GM12878 (cell line): Measurements from ENCODE around the gene CHCHD3. TPM values are rescaled to one million over a fixed set of nuclear protein-coding genes. Genes with fewer than 3 reads are reported as not detected.

Source experiments
- ATAC-seq: fragments of 200-7000 bp; cut with Tn5 transposase; 3 replicates; pipeline ENCODE4 v1.9.1; 2020; ENCODE audit warnings: mild to moderate bottlenecking, moderate library complexity
- BruUV-seq: library from RNA; stranded (reverse); fragments of 400-500 nt; replicated peaks from 2 replicates; lab custom pipeline; 2021; lab: Mats Ljungman, UMichigan
- CTCF ChIA-PET: fragments of 300-600 bp; sonication (Branson Sonifier 250); formaldehyde crosslinking; extraction: SDS; loops from one replicate; lab custom pipeline; 2021; ENCODE audit warnings: inconsistent platforms; lab: Yijun Ruan, JAX
- POLR2A ChIA-PET: fragments of 350-600 bp; formaldehyde crosslinking; extraction: SDS; loops from one replicate; lab custom pipeline; 2021; ENCODE audit warnings: inconsistent platforms; lab: Charles Lee
- RAD21 ChIA-PET: fragments of 300-600 bp; sonication (Branson Sonifier 250); formaldehyde crosslinking; loops from one replicate; lab custom pipeline; 2023; ENCODE audit warnings: antibody characterized with exemption; ENCODE audit not compliant: unreplicated experiment; lab: Charles Lee
- SMC1A ChIA-PET: fragments of 300-600 bp; sonication (Branson Sonifier 250); formaldehyde crosslinking; loops from one replicate; lab custom pipeline; 2023; ENCODE audit not compliant: unreplicated experiment, uncharacterized antibody; lab: Charles Lee
- DNase-seq: peaks from one replicate; pipeline ENCODE4 v3.0.0-alpha.2; 2011; ENCODE audit warnings: low read depth, low spot score
- FAIRE-seq: peaks from 3 replicates; lab custom pipeline; 2011; peaks lifted over from hg19 to GRCh38; lab: Jason Lieb, UNC
- H2AFZ ChIP-seq: 2 replicates; pipeline ENCODE4 v1.6.0; 2011; ENCODE audit warnings: low read depth, low read length, control low read depth; ENCODE audit not compliant: control insufficient read depth
- H3K27ac ChIP-seq: 2 replicates; pipeline ENCODE4 v1.5.1; 2011; ENCODE audit warnings: control low read depth; ENCODE audit not compliant: control insufficient read depth, insufficient read depth
- H3K27me3 ChIP-seq, 2 experiments: replicated peaks in 1 of 2; 2 replicates each; pipeline versions ENCODE4 v1.6.0 to v1.6.1; 2011; ENCODE audit warnings: low read length in 1 of 2; ENCODE audit not compliant: control insufficient read depth in 2 of 2, insufficient read depth in 2 of 2
- H3K36me3 ChIP-seq, 2 experiments: 2 replicates each; pipeline ENCODE4 v1.5.1; 2011; ENCODE audit warnings: low read length in 1 of 2; ENCODE audit not compliant: control insufficient read depth in 2 of 2, insufficient read depth in 2 of 2
- H3K4me1 ChIP-seq: 2 replicates; pipeline ENCODE4 v1.6.1; 2011; ENCODE audit warnings: mild to moderate bottlenecking, low read length, moderate library complexity, mixed read lengths; ENCODE audit not compliant: control insufficient read depth, insufficient read depth
- H3K4me2 ChIP-seq: 2 replicates; pipeline ENCODE4 v1.6.0; 2011; ENCODE audit warnings: control low read depth; ENCODE audit not compliant: control insufficient read depth, insufficient read depth
- H3K4me3 ChIP-seq: fragments of 200-600 bp; sonication (generic); 2 replicates; pipeline ENCODE4 v1.5.1; 2016
- H3K79me2 ChIP-seq: 2 replicates; pipeline ENCODE4 v1.6.0; 2011; ENCODE audit warnings: low read length; ENCODE audit not compliant: control insufficient read depth, insufficient read depth
- H3K9ac ChIP-seq: 2 replicates; pipeline ENCODE4 v1.8.0; 2011; ENCODE audit warnings: low read length, control low read depth, mixed read lengths; ENCODE audit not compliant: control insufficient read depth, insufficient read depth
- H3K9me3 ChIP-seq: replicated peaks from 3 replicates; pipeline ENCODE4 v1.5.1; 2011; ENCODE audit warnings: mild to moderate bottlenecking, low read length; ENCODE audit not compliant: control insufficient read depth, insufficient read depth
- H4K20me1 ChIP-seq: 2 replicates; pipeline ENCODE4 v1.6.0; 2011; ENCODE audit not compliant: control insufficient read depth, insufficient read depth
- BHLHE40 ChIP-seq, 2 experiments: fragments of 450-650 bp in 1 of 2; IDR thresholded peaks; 2 replicates each; pipeline ENCODE4 v1.6.1; 2011 to 2017; ENCODE audit warnings: low read depth in 2 of 2, borderline replicate concordance in 1 of 2, improper control_type of control experiment in 1 of 2, low read length in 1 of 2, mild to moderate bottlenecking in 1 of 2
- CHD1 ChIP-seq: IDR thresholded peaks from 2 replicates; pipeline ENCODE4 v1.6.1; 2012; ENCODE audit warnings: low read depth, low read length, improper control_type of control experiment
- CTCF ChIP-seq, 3 experiments: IDR thresholded peaks in 2 of 3; conservative IDR thresholded peaks in 1 of 3; 2 replicates each; pipeline ENCODE4 v1.5.1; 2011; ENCODE audit warnings: low read depth in 3 of 3, low read length in 3 of 3, mild to moderate bottlenecking in 3 of 3, control low read depth in 2 of 3, moderate library complexity in 2 of 3, inconsistent platforms in 1 of 3, mixed read lengths in 1 of 3; ENCODE audit not compliant: control insufficient read depth in 2 of 3, insufficient read depth in 1 of 3; ENCODE audit errors: extremely low read depth in 1 of 3
- DPF2 ChIP-seq: fragments of 450-650 bp; IDR thresholded peaks from 2 replicates; pipeline ENCODE4 v1.6.1; 2017; ENCODE audit warnings: mild to moderate bottlenecking
- E2F8 ChIP-seq: fragments of 450-650 bp; IDR thresholded peaks from 2 replicates; pipeline ENCODE4 v1.6.1; 2018; ENCODE audit warnings: mild to moderate bottlenecking, low read depth, moderate library complexity; ENCODE audit not compliant: partially characterized antibody
- GATAD2B ChIP-seq: fragments of 450-650 bp; conservative IDR thresholded peaks from 2 replicates; pipeline ENCODE4 v1.6.1; 2017; ENCODE audit warnings: low read depth, mild to moderate bottlenecking, moderate library complexity
- HDAC2 ChIP-seq: fragments of 200-600 bp; sonication (generic); IDR thresholded peaks from 2 replicates; pipeline ENCODE4 v1.6.1; 2017
- JUND ChIP-seq: IDR thresholded peaks from 2 replicates; pipeline ENCODE4 v1.6.1; 2012; ENCODE audit warnings: low read depth, mild to moderate bottlenecking, low read length, improper control_type of control experiment, moderate library complexity
- KDM1A ChIP-seq: fragments of 200-600 bp; sonication (generic); IDR thresholded peaks from 2 replicates; pipeline ENCODE4 v1.6.1; 2016; ENCODE audit warnings: borderline replicate concordance
- MYC ChIP-seq: IDR thresholded peaks from 2 replicates; pipeline ENCODE4 v1.6.1; 2011; ENCODE audit warnings: mild to moderate bottlenecking, low read length, moderate library complexity, inconsistent platforms; ENCODE audit not compliant: insufficient read depth, insufficient replicate concordance, insufficient read length, severe bottlenecking
- NFYB ChIP-seq: IDR thresholded peaks from 2 replicates; pipeline ENCODE4 v1.6.1; 2011; ENCODE audit warnings: low read depth, mild to moderate bottlenecking, low read length, improper control_type of control experiment, moderate library complexity; ENCODE audit not compliant: insufficient read depth
- RAD21 ChIP-seq: IDR thresholded peaks from 2 replicates; pipeline ENCODE4 v1.6.1; 2011; ENCODE audit warnings: mild to moderate bottlenecking, low read depth, low read length, moderate library complexity; ENCODE audit not compliant: insufficient read depth
- RUNX3 ChIP-seq: IDR thresholded peaks from 2 replicates; pipeline ENCODE4 v1.6.1; 2012; ENCODE audit warnings: low read length, inconsistent platforms
- SMC3 ChIP-seq: IDR thresholded peaks from 2 replicates; pipeline ENCODE4 v1.6.1; 2011; ENCODE audit warnings: low read length, improper control_type of control experiment, borderline replicate concordance
- SREBF2 ChIP-seq: IDR thresholded peaks from 2 replicates; pipeline ENCODE4 v1.6.1; 2012; ENCODE audit warnings: mild to moderate bottlenecking, low read length
- TAF1 ChIP-seq: IDR thresholded peaks from 2 replicates; pipeline ENCODE4 v1.6.1; 2011; ENCODE audit warnings: mild to moderate bottlenecking, low read depth, low read length, borderline replicate concordance
- TARDBP ChIP-seq: IDR thresholded peaks from 2 replicates; pipeline ENCODE4 v1.6.1; 2016; ENCODE audit warnings: borderline replicate concordance
- ZBED1 ChIP-seq: IDR thresholded peaks from 2 replicates; pipeline ENCODE4 v1.6.1; 2016; ENCODE audit warnings: borderline replicate concordance
- ZNF207 ChIP-seq: fragments of 450-650 bp; IDR thresholded peaks from 2 replicates; pipeline ENCODE4 v1.6.1; 2014; ENCODE audit warnings: antibody characterized with exemption, mild to moderate bottlenecking, borderline replicate concordance
- WGBS: methylation state at CpG from one replicate; pipeline ENCODE4 v1.1.6; 2016; ENCODE audit warnings: low lambda C conversion rate; ENCODE audit not compliant: insufficient replicate concordance, insufficient coverage; ENCODE audit errors: missing lambda C conversion rate; 5-methylcytosine and 5-hydroxymethylcytosine counted together
- in situ Hi-C: fragments of 300-500 bp; cut with MboI; formaldehyde crosslinking; loops from 9 replicates; pipeline ENCODE4 v1.14.3; 2018; ENCODE audit warnings: mixed read lengths
- intact Hi-C: fragments of 100-400 bp; cut with micrococcal nuclease; formaldehyde crosslinking; loops from one replicate; pipeline ENCODE4 v1.14.2; 2022; ENCODE audit not compliant: unreplicated experiment
- polyA plus RNA-seq, 11 experiments: library from polyadenylated mRNA; depleted of rRNA in 4 of 11; unstranded in 6 of 11; stranded (reverse) in 5 of 11; fragments of >200 nt; fragmentation: Nextera tagmentation in 4 of 11; fragmentation: Illumina TruSeq in 1 of 11; extraction: Ambion mirVana in 4 of 11; extraction: Trizol in 1 of 11; gene quantifications; 1 replicate in 1 of 11; 2 replicates in 10 of 11; pipeline versions ENCODE4 v1.2.1 to v1.2.3, GENCODE V29; 2011 to 2016; ENCODE audit warnings: inconsistent platforms in 2 of 11, missing spikeins in 2 of 11, low read depth in 1 of 11
- total RNA-seq, 4 experiments: library from RNA; depleted of rRNA in 3 of 4; stranded (reverse); fragments of >200 nt in 3 of 4; fragmentation: Illumina TruSeq in 1 of 4; extraction: Trizol in 1 of 4; gene quantifications; 2 replicates each; pipeline versions ENCODE4 v1.2.1 to v1.2.3, GENCODE V29; 2013 to 2021

CHCHD3 gene
- total and polyA plus RNA-seq, 10 of the 15 experiments (the other 5 are each of a cell fraction or from before 2014, with no cell fraction given) = 38.3 to 178 (median 96.2) TPM

- Histone ChIP-seq H2AFZ (no peak overlapping the region), H3K27ac (no peak overlapping the region), H3K4me2 (no peak overlapping the region), H3K4me1 (no peaks in the 10 kb centered on the region), H3K9me3 (no peaks in the 10 kb centered on the region), H3K79me2 (no peaks in the 10 kb centered on the region), H3K36me3 (no peaks in the 10 kb centered on the region; a peak in 2 of 4 replicates), H3K9ac (no peak overlapping the region), H4K20me1 (no peaks in the 10 kb centered on the region), H3K4me3 (no peak overlapping the region), H3K27me3 (no peaks in the 10 kb centered on the region)
- ATAC-seq = no peak
- CTCF ChIA-PET = no interaction called here
- POLR2A ChIA-PET = no interaction called here
- TF ChIP-seq KDM1A = no peak
- TF ChIP-seq ZBED1 = no peak
- no peak for TF ChIP-seq GATAD2B
- no peak for TF ChIP-seq SMC3
- no peak for TF ChIP-seq JUND
- no peak for TF ChIP-seq BHLHE40 (IDR thresholded peaks at IDR 0.05; ENCODE audit: borderline replicate concordance in 1 of 2, low read depth in 2 of 2, low read length in 1 of 2)
- TF ChIP-seq CTCF (IDR thresholded peaks at IDR 0.05 in 2 of 3, conservative IDR thresholded peaks at IDR 0.05 in 1 of 3; ENCODE audit: control insufficient read depth in 2 of 3, extremely low read depth in 1 of 3, insufficient read depth in 1 of 3, low read depth in 3 of 3, low read length in 3 of 3) = no peak
- TF ChIP-seq E2F8 = no peak
- TF ChIP-seq DPF2 = no peak
- TF ChIP-seq MYC = no peak
- no peak for TF ChIP-seq HDAC2
- TF ChIP-seq NFYB = no peak
- no peak for TF ChIP-seq TARDBP
- no peak for TF ChIP-seq CHD1
- TF ChIP-seq ZNF207 = no peak
- TF ChIP-seq TAF1 = no peak
- no peak for TF ChIP-seq RUNX3
- TF ChIP-seq SREBF2 = no peak
- no peak for TF ChIP-seq RAD21
- intact Hi-C loops = no loop called here
- BruUV-seq = no TSS peak
- 85% methylated on average over 4 of the region's 4 CpGs for WGBS
- RAD21 ChIA-PET = no interaction called here
- DNase-seq = no peak
- no peak for FAIRE-seq
- in situ Hi-C loops = no loop called here
- SMC1A ChIA-PET = no interaction called here
Measured at GRCh38 chr7:132784406-132784805, 297.5 kb downstream of the CHCHD3 start.
